ENCODE measurements around the gene KIF26B. TPM values are rescaled to one million over a fixed set of nuclear protein-coding genes. Genes with fewer than 3 reads are reported as not detected.
A peak's percentile ranks its signal among the peaks of the same experiment; 100 is the strongest.

Gene KIF26B
- total and polyA plus RNA-seq, 2 of the 4 experiments (the other 2 are of a cell fraction) = 0.53 to 0.54 TPM

GRCh38 chr1:245687636-245688535, 533.1 kb downstream of the KIF26B start:
- no peak overlapping the region for H3K4me3 ChIP-seq (ENCODE audit: insufficient read depth, low read depth, low read length)
- no peaks in the 10 kb centered on the region for H4K20me1 ChIP-seq (ENCODE audit: insufficient read depth, low read length)
- intact Hi-C loops (cut with micrococcal nuclease) = no loop called here
- no peak overlapping the region for H3K14ac ChIP-seq (replicated peaks; ENCODE audit: low read depth, low read length)
- no peak overlapping the region for H2BK20ac ChIP-seq (ENCODE audit: low read depth, low read length)
- H3K9ac ChIP-seq (ENCODE audit: low read depth, low read length) = no peak overlapping the region
- H4K8ac ChIP-seq (ENCODE audit: low read depth in 2 of 2, low read length in 2 of 2) = no peak overlapping the region
- no peak overlapping the region for H3K18ac ChIP-seq (ENCODE audit: low read depth, low read length)
- DNase-seq = no peak
- POLR2A ChIA-PET (ENCODE audit: unreplicated experiment) = no interaction called here
- H3K4ac ChIP-seq (ENCODE audit: low read depth, low read length) = no peak overlapping the region
- H3K9me1 ChIP-seq (ENCODE audit: insufficient read depth, low read length) = no peaks in the 10 kb centered on the region
- H3K36me3 ChIP-seq (ENCODE audit: control insufficient read depth, insufficient read depth, low read length) = peaks cover 21% of the 10 kb centered on the region
- H3K4me1 ChIP-seq (ENCODE audit: control insufficient read depth, insufficient read depth, low read length) = peaks cover 8% of the 10 kb centered on the region; the same call in 1 of the 2 replicates
- dilution Hi-C loops (cut with HindIII; ENCODE audit: low sequenced_read_pairs, unreplicated experiment) = no loop called here
- no peaks in the 10 kb centered on the region for H3K79me1 ChIP-seq (ENCODE audit: low read depth in 1 of 2, low read length in 2 of 2)
- H2BK15ac ChIP-seq (ENCODE audit: low read depth, low read length) = no peak overlapping the region
- no TSS peak for BruUV-seq (replicated peaks)
- no peak overlapping the region for H4K91ac ChIP-seq (ENCODE audit: insufficient read depth, low read depth, low read length)
- no peak overlapping the region for H2AK9ac ChIP-seq (replicated peaks; ENCODE audit: low read depth, low read length, poor library complexity)
- no peaks in the 10 kb centered on the region for H3K27me3 ChIP-seq (ENCODE audit: control insufficient read depth, insufficient read depth, low read length)
- peak overlapping the region; percentile 27 for H2AFZ ChIP-seq (replicated peaks; ENCODE audit: low read length, poor library complexity)
- no peaks in the 10 kb centered on the region for H3K9me3 ChIP-seq (ENCODE audit: control insufficient read depth, insufficient read depth, low read length)
- no peak overlapping the region for H4K5ac ChIP-seq (ENCODE audit: low read depth, low read length)
- H3K23ac ChIP-seq (ENCODE audit: low read depth, low read length) = no peak overlapping the region
- no peak overlapping the region for H2BK120ac ChIP-seq (ENCODE audit: low read depth, low read length)
- no peak overlapping the region for H3K27ac ChIP-seq (ENCODE audit: insufficient read depth, low read length)
- 66% methylated on average over 43 of the region's 74 CpGs; no CpG with 5 or more reads in 1 of the 2 experiments for WGBS, 2 experiments (ENCODE audit: extremely low coverage in 2 of 2, insufficient read length in 1 of 2)
- CTCF ChIA-PET = no interaction called here
- in situ Hi-C loops (cut with MboI; ENCODE audit: low sequenced_read_pairs) = no loop called here
- H2AK5ac ChIP-seq (ENCODE audit: low read depth, low read length) = no peak overlapping the region
- no peak overlapping the region for H2BK5ac ChIP-seq (ENCODE audit: low read depth, low read length, poor library complexity, severe bottlenecking)
- no peak overlapping the region for H3K4me2 ChIP-seq (ENCODE audit: low read depth, low read length)
- H3K56ac ChIP-seq (ENCODE audit: extremely low read depth, insufficient read depth, low read length) = no peak overlapping the region
- peak; percentile 29; the same call in 1 of the 2 replicates for ATAC-seq (ENCODE audit: low read depth)
- TF ChIP-seq MAFK (IDR thresholded peaks at IDR 0.05; ENCODE audit: low read depth, low read length) (no peak), CTCF (conservative IDR thresholded peaks at IDR 0.05; ENCODE audit: low read depth, low read length) (no peak), FOS (IDR thresholded peaks at IDR 0.05; ENCODE audit: low read depth, low read length) (no peak), NFE2L2 (IDR thresholded peaks at IDR 0.05; ENCODE audit: low read depth, low read length) (no peak), RAD21 (IDR thresholded peaks at IDR 0.05; ENCODE audit: low read length) (no peak), MXI1 (IDR thresholded peaks at IDR 0.05; ENCODE audit: borderline replicate concordance, low read depth, low read length) (no peak), MAZ (IDR thresholded peaks at IDR 0.05; ENCODE audit: borderline replicate concordance, low read depth, low read length) (no peak), RFX5 (IDR thresholded peaks at IDR 0.05; ENCODE audit: low read depth, low read length) (no peak), RCOR1 (IDR thresholded peaks at IDR 0.05; ENCODE audit: insufficient replicate concordance, low read length) (no peak), CHD1 (IDR thresholded peaks at IDR 0.05; ENCODE audit: low read depth, low read length) (no peak), USF2 (IDR thresholded peaks at IDR 0.05; ENCODE audit: low read depth, low read length) (no peak), POLR2A (IDR thresholded peaks at IDR 0.05; ENCODE audit: low read depth, low read length) (no peak), ELK1 (IDR thresholded peaks at IDR 0.05; ENCODE audit: borderline replicate concordance, low read depth, low read length) (no peak), CEBPB (IDR thresholded peaks at IDR 0.05; ENCODE audit: low read depth, low read length) (no peak), SMC3 (IDR thresholded peaks at IDR 0.05; ENCODE audit: low read depth, low read length) (no peak)

Measured in IMR-90 (cell line).